Bronchial epithelial cell (primary cell): ENCODE measurements around the gene TIGD2. TPM values are rescaled to one million over a fixed set of nuclear protein-coding genes. Genes with fewer than 3 reads are reported as not detected.

Source experiments
- DNase-seq: peaks from one replicate; pipeline ENCODE4 v3.0.0-alpha.2; 2010; ENCODE audit warnings: low read depth
- FAIRE-seq: peaks from 2 replicates; lab custom pipeline; 2011; peaks lifted over from hg19 to GRCh38; lab: Jason Lieb, UNC
- H3K27me3 ChIP-seq: 2 replicates; pipeline ENCODE4 v1.5.1; 2011; ENCODE audit warnings: low read length; ENCODE audit not compliant: control insufficient read depth, insufficient read depth
- H3K36me3 ChIP-seq: 2 replicates; pipeline ENCODE4 v1.5.1; 2011; ENCODE audit warnings: low read length; ENCODE audit not compliant: control insufficient read depth, insufficient read depth
- H3K4me3 ChIP-seq: 2 replicates; pipeline ENCODE4 v1.5.1; 2011; ENCODE audit warnings: mild to moderate bottlenecking, low read depth, low read length, control low read depth
- CTCF ChIP-seq: IDR thresholded peaks from 2 replicates; pipeline ENCODE4 v1.5.1; 2011; ENCODE audit warnings: mild to moderate bottlenecking, moderate library complexity, low read length, control low read depth, inconsistent platforms; ENCODE audit not compliant: insufficient read depth, severe bottlenecking
- total RNA-seq: library from RNA; depleted of rRNA; stranded (reverse); fragments of >200 nt; gene quantifications from 2 replicates; pipeline ENCODE4 v1.2.1, GENCODE V29; 2014

Gene TIGD2
- total RNA-seq, 1 donor from 2014 or later: 9.2 TPM

- Histone ChIP-seq H3K27me3 (no peaks in the 10 kb centered on the region), H3K36me3 (no peaks in the 10 kb centered on the region), H3K4me3 (no peak overlapping the region)
- TF ChIP-seq CTCF: no peak
- DNase-seq: no peak
- FAIRE-seq: no peak
Observed at GRCh38 chr4:89100853-89101252, 10.5 kb upstream of the TIGD2 start.

- no peak for FAIRE-seq
- Histone ChIP-seq H3K4me3 (no peak overlapping the region), H3K27me3 (no peaks in the 10 kb centered on the region), H3K36me3 (no peaks in the 10 kb centered on the region)
- peak; percentile 28 for DNase-seq
- no peak for TF ChIP-seq CTCF
Observed at GRCh38 chr4:89101256-89102161, 9.8 kb upstream of the TIGD2 start.

- H3K36me3 ChIP-seq: no peaks in the 10 kb centered on the region
- FAIRE-seq (no peak), DNase-seq (no peak)
- H3K4me3 ChIP-seq: no peak overlapping the region
- TF ChIP-seq CTCF: no peak
- H3K27me3 ChIP-seq: peaks cover 2% of the 10 kb centered on the region
Observed at GRCh38 chr4:89105726-89106125, 5.6 kb upstream of the TIGD2 start.

GRCh38 chr4:89108091-89108490 is 3.2 kb upstream of the TIGD2 start:
- FAIRE-seq (no peak), DNase-seq (no peak)
- Histone ChIP-seq H3K36me3 (no peaks in the 10 kb centered on the region), H3K27me3 (peaks cover 2% of the 10 kb centered on the region), H3K4me3 (no peak overlapping the region)
- TF ChIP-seq CTCF: no peak

- H3K36me3 ChIP-seq: no peaks in the 10 kb centered on the region
- FAIRE-seq (no peak), DNase-seq (no peak)
- peaks cover 2% of the 10 kb centered on the region for H3K27me3 ChIP-seq
- no peak for TF ChIP-seq CTCF
- H3K4me3 ChIP-seq: no peak overlapping the region
Observed at GRCh38 chr4:89109841-89110540, 1.3 kb upstream of the TIGD2 start.
